Muscle layer of duodenum (tissue), 2 donors: ENCODE results near the gene KCNC4.

Source experiments
- H3K27ac ChIP-seq: one replicate; pipeline ENCODE4 v1.7.0; 2013; ENCODE audit warnings: mild to moderate bottlenecking, low read length
- H3K27me3 ChIP-seq: one replicate; pipeline ENCODE4 v1.7.0; 2013; ENCODE audit warnings: low read depth, mild to moderate bottlenecking, control low read depth, low read length
- H3K36me3 ChIP-seq, 2 donors: one replicate each; pipeline ENCODE4 v1.7.0; 2013; ENCODE audit warnings: low read length in 2 of 2, control low read depth in 1 of 2, mild to moderate bottlenecking in 1 of 2; ENCODE audit not compliant: insufficient read depth in 2 of 2, control insufficient read depth in 1 of 2
- H3K4me1 ChIP-seq, 2 donors: one replicate each; pipeline ENCODE4 v1.7.0; 2013; ENCODE audit warnings: low read length in 2 of 2, mild to moderate bottlenecking in 2 of 2, control low read depth in 1 of 2, moderate library complexity in 1 of 2; ENCODE audit not compliant: insufficient read depth in 2 of 2, control insufficient read depth in 1 of 2
- H3K4me3 ChIP-seq, 2 donors: one replicate each; pipeline ENCODE4 v1.7.0; 2013; ENCODE audit warnings: low read length in 2 of 2, low read depth in 1 of 2, mild to moderate bottlenecking in 1 of 2
- H3K9me3 ChIP-seq, 2 donors: one replicate each; pipeline ENCODE4 v1.7.0; 2013; ENCODE audit warnings: low read length in 2 of 2, control low read depth in 1 of 2, mild to moderate bottlenecking in 1 of 2; ENCODE audit not compliant: control insufficient read depth in 1 of 2
- donor health status: healthy.

The KCNC4 gene

GRCh38 chr1:110235834-110236682 lies 25.9 kb downstream of the KCNC4 start:
- Histone ChIP-seq H3K27me3 (no peaks in the 10 kb centered on the region), H3K4me3 (no peak overlapping the region), H3K4me1 (peaks cover 0 to 6% of the 10 kb centered on the region in 2 donors), H3K36me3 (peaks cover 0 to 24% of the 10 kb centered on the region in 2 donors), H3K9me3 (peaks cover 4 to 12% of the 10 kb centered on the region in 2 donors), H3K27ac (no peak overlapping the region)

GRCh38 chr1:110237386-110238152 lies 27.5 kb downstream of the KCNC4 start:
- Histone ChIP-seq H3K9me3 (peaks cover 2 to 8% of the 10 kb centered on the region in 2 donors), H3K36me3 (peaks cover 0 to 12% of the 10 kb centered on the region in 2 donors), H3K4me3 (no peak overlapping the region), H3K27ac (no peak overlapping the region), H3K4me1 (peaks cover 0 to 6% of the 10 kb centered on the region in 2 donors), H3K27me3 (no peaks in the 10 kb centered on the region)

- peaks cover 0 to 6% of the 10 kb centered on the region in 2 donors for H3K4me1 ChIP-seq
- no peak overlapping the region for H3K27ac ChIP-seq
- H3K27me3 ChIP-seq = no peaks in the 10 kb centered on the region
- no peaks in the 10 kb centered on the region for H3K36me3 ChIP-seq
- no peaks in the 10 kb centered on the region for H3K9me3 ChIP-seq
- H3K4me3 ChIP-seq = no peak overlapping the region
Measured at GRCh38 chr1:110239441-110240430, 29.6 kb downstream of the KCNC4 start.

GRCh38 chr1:110240476-110241210 lies 30.5 kb downstream of the KCNC4 start:
- H3K4me3 ChIP-seq = no peak overlapping the region
- no peaks in the 10 kb centered on the region for H3K27me3 ChIP-seq
- no peaks in the 10 kb centered on the region for H3K36me3 ChIP-seq
- H3K9me3 ChIP-seq = no peaks in the 10 kb centered on the region
- peaks cover 0 to 6% of the 10 kb centered on the region in 2 donors for H3K4me1 ChIP-seq
- H3K27ac ChIP-seq = no peak overlapping the region

DNA sequence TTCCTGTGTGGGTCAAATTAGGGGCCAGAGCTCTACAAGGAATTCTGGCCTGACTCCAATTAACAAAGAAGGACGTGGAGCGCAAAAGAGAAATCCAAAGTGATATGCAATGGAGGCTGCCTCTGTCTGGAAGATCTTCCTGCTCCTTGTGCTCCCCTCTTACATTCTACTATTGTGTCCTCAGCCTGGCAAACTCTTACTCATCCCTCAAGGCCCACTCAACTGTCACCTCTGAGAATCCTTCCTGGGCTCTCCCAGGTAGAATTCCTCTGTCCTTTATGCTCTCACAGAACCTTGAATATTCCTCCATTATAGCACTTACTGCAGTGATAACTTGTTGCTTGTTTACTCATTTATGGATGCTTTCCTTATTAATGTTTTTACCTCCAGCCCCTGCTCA lies 31.4 kb downstream of the KCNC4 start:
- Histone ChIP-seq H3K36me3 (no peaks in the 10 kb centered on the region), H3K9me3 (no peaks in the 10 kb centered on the region), H3K4me1 (peaks cover 0 to 6% of the 10 kb centered on the region in 2 donors), H3K27ac (no peak overlapping the region), H3K4me3 (no peak overlapping the region), H3K27me3 (no peaks in the 10 kb centered on the region)

- no peaks in the 10 kb centered on the region for H3K27me3 ChIP-seq
Measured at GRCh38 chr1:110242062-110242461, 31.9 kb downstream of the KCNC4 start.

GRCh38 chr1:110242731-110243130 lies 32.6 kb downstream of the KCNC4 start:
- H3K27ac ChIP-seq = no peak overlapping the region

More at GRCh38 chr1:110242062-110242461, 31.9 kb downstream of the KCNC4 start:
- no peaks in the 10 kb centered on the region for H3K36me3 ChIP-seq
- H3K9me3 ChIP-seq = no peaks in the 10 kb centered on the region
- H3K27ac ChIP-seq = no peak overlapping the region
- peaks cover 0 to 6% of the 10 kb centered on the region in 2 donors for H3K4me1 ChIP-seq
- no peak overlapping the region for H3K4me3 ChIP-seq

DNA sequence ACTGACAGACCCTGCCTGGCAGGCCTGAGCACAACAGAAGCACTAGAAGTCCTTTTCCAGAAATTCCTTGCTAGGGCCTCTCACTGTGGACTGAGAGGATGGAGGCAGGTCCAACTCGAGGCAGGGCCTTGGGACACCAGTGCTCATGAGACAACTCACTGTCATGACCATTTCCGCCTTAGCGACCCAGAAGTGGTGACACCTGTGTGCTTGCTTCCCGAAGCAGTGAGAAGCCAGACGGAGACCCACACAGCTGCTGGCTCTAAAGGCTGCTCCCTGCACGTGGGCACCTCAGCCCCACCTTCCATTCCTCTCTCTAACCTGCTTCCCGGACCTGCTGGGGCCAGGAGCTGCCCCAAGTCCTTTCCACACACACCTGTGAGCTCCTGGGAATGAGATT lies 33.0 kb downstream of the KCNC4 start:
- H3K36me3 ChIP-seq = no peaks in the 10 kb centered on the region
- H3K9me3 ChIP-seq = no peaks in the 10 kb centered on the region
- H3K4me3 ChIP-seq = no peak overlapping the region
- no peaks in the 10 kb centered on the region for H3K27me3 ChIP-seq
- H3K27ac ChIP-seq = no peak overlapping the region
- H3K4me1 ChIP-seq = peaks cover 0 to 6% of the 10 kb centered on the region in 2 donors

More at GRCh38 chr1:110242731-110243130, 32.6 kb downstream of the KCNC4 start:
- Histone ChIP-seq H3K9me3 (no peaks in the 10 kb centered on the region), H3K4me1 (peaks cover 0 to 6% of the 10 kb centered on the region in 2 donors), H3K4me3 (no peak overlapping the region), H3K27me3 (no peaks in the 10 kb centered on the region), H3K36me3 (no peaks in the 10 kb centered on the region)

DNA sequence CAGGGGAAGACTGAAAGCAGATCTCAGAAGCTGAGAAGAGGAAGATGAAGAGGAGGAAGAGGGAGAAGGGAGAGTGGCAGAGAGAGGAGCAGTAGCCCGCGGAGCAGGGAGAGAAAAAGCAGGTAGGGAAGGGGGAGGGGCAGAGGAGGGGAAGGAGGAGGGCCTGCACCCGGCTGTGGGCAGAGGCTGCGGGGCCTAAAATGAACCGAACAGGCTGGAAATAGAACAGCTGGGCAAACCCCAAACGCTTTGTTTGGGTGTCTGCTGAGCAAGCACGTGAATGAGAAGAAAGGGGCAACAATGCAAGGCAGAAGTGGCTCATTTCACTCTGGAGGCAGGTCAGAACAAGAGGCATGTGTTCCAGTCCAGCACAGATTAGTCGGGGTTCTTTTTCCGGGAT lies 33.5 kb downstream of the KCNC4 start:
- H3K27ac ChIP-seq = no peak overlapping the region
- H3K4me3 ChIP-seq = no peak overlapping the region
- no peaks in the 10 kb centered on the region for H3K9me3 ChIP-seq
- H3K36me3 ChIP-seq = no peaks in the 10 kb centered on the region
- H3K4me1 ChIP-seq = peaks cover 0 to 6% of the 10 kb centered on the region in 2 donors
- no peaks in the 10 kb centered on the region for H3K27me3 ChIP-seq

DNA sequence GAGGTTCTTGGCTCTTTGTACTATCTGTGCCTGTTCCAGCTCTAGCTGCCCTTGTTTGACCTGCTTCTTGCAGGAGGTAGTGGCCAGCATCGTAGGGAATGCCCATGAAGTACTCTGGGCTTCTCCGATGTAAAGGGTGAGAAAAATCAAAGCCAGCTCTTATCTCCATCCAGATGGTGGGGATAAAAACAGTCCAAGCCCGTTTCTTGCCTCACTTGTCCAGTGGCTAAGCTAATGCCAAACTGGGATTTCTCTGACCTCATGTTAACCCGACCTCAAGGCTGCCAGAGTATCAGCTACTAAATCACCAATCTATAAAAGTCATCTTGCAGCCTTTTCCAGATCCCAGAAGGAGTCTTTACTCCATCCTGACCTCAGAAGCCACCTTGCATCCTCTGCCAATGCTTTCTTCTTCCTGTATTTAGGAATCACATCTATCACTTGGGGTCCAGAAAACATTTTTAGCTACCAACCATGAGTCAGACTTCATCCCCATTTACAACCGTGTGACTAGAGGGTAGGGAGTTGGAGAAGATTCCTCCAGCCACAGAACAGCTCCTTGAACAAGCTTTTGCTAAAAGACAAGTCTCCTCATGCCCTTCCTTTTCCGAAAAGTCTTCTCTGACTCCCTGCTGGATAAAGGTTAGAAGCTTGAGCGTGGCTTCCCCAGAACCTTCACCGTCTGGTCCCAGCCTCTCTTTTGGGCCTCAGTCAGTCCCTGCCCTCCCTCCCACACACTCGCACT lies 35.9 kb downstream of the KCNC4 start:
- no peaks in the 10 kb centered on the region for H3K4me1 ChIP-seq
- no peak overlapping the region for H3K4me3 ChIP-seq
- no peaks in the 10 kb centered on the region for H3K36me3 ChIP-seq
- H3K9me3 ChIP-seq = no peaks in the 10 kb centered on the region
- no peaks in the 10 kb centered on the region for H3K27me3 ChIP-seq
- H3K27ac ChIP-seq = no peak overlapping the region
